ENCODE measurements around the gene CHMP4B.

GRCh38 chr20:33828967-33829560 lies 17.9 kb downstream of the CHMP4B start:
- no peak for TF ChIP-seq POLR2A (IDR thresholded peaks at IDR 0.05)
- TF ChIP-seq, protein P1, sequence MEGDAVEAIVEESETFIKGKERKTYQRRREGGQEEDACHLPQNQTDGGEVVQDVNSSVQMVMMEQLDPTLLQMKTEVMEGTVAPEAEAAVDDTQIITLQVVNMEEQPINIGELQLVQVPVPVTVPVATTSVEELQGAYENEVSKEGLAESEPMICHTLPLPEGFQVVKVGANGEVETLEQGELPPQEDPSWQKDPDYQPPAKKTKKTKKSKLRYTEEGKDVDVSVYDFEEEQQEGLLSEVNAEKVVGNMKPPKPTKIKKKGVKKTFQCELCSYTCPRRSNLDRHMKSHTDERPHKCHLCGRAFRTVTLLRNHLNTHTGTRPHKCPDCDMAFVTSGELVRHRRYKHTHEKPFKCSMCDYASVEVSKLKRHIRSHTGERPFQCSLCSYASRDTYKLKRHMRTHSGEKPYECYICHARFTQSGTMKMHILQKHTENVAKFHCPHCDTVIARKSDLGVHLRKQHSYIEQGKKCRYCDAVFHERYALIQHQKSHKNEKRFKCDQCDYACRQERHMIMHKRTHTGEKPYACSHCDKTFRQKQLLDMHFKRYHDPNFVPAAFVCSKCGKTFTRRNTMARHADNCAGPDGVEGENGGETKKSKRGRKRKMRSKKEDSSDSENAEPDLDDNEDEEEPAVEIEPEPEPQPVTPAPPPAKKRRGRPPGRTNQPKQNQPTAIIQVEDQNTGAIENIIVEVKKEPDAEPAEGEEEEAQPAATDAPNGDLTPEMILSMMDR (IDR thresholded peaks at IDR 0.05): no peak
